ENCODE results near the gene ATL2.

ATL2 gene

GRCh38 chr2:38296197-38296780 is 80.8 kb downstream of the ATL2 start:
- H3K36me3 ChIP-seq: peaks cover 39% of the 10 kb centered on the region
- no peaks in the 10 kb centered on the region for H3K9me3 ChIP-seq
- no peaks in the 10 kb centered on the region for H3K4me1 ChIP-seq
- no peaks in the 10 kb centered on the region for H3K27me3 ChIP-seq
- H3K4me3 ChIP-seq (ENCODE audit: low read depth, low read length): no peak overlapping the region
- DNase-seq: no peak
- no peak for TF ChIP-seq CTCF (IDR thresholded peaks at IDR 0.05; ENCODE audit: low read depth, low read length)

GRCh38 chr2:38294597-38294996 is 82.5 kb downstream of the ATL2 start:
- peaks cover 34% of the 10 kb centered on the region for H3K36me3 ChIP-seq
- no peaks in the 10 kb centered on the region for H3K27me3 ChIP-seq
- no peak for DNase-seq
- no peaks in the 10 kb centered on the region for H3K9me3 ChIP-seq
- TF ChIP-seq CTCF (IDR thresholded peaks at IDR 0.05; ENCODE audit: low read depth, low read length): no peak
- no peak overlapping the region for H3K4me3 ChIP-seq (ENCODE audit: low read depth, low read length)
- no peaks in the 10 kb centered on the region for H3K4me1 ChIP-seq

GRCh38 chr2:38293152-38293865 is 83.8 kb downstream of the ATL2 start:
- Histone ChIP-seq H3K4me1 (no peaks in the 10 kb centered on the region), H3K4me3 (ENCODE audit: low read depth, low read length) (no peak overlapping the region), H3K27me3 (no peaks in the 10 kb centered on the region), H3K9me3 (no peaks in the 10 kb centered on the region), H3K36me3 (peaks cover 23% of the 10 kb centered on the region)
- no peak for TF ChIP-seq CTCF (IDR thresholded peaks at IDR 0.05; ENCODE audit: low read depth, low read length)
- DNase-seq: no peak

- no peak for TF ChIP-seq CTCF (IDR thresholded peaks at IDR 0.05; ENCODE audit: low read depth, low read length)
- no peak overlapping the region for H3K4me3 ChIP-seq (ENCODE audit: low read depth, low read length)
- no peaks in the 10 kb centered on the region for H3K4me1 ChIP-seq
- H3K36me3 ChIP-seq: no peaks in the 10 kb centered on the region
- no peak for DNase-seq
- H3K27me3 ChIP-seq: no peaks in the 10 kb centered on the region
- no peaks in the 10 kb centered on the region for H3K9me3 ChIP-seq
These were observed 86.7 kb downstream of the ATL2 start for GRCh38 chr2:38290332-38290731.

- TF ChIP-seq CTCF (IDR thresholded peaks at IDR 0.05; ENCODE audit: low read depth, low read length): no peak
- Histone ChIP-seq H3K36me3 (no peaks in the 10 kb centered on the region), H3K27me3 (no peaks in the 10 kb centered on the region), H3K4me1 (no peaks in the 10 kb centered on the region), H3K4me3 (ENCODE audit: low read depth, low read length) (no peak overlapping the region), H3K9me3 (no peaks in the 10 kb centered on the region)
- no peak for DNase-seq
These were observed 92.1 kb downstream of the ATL2 start for GRCh38 chr2:38284971-38285370.

GRCh38 chr2:38281095-38281742 is 95.9 kb downstream of the ATL2 start:
- no peaks in the 10 kb centered on the region for H3K27me3 ChIP-seq
- no peaks in the 10 kb centered on the region for H3K4me1 ChIP-seq
- no peak for DNase-seq
- H3K9me3 ChIP-seq: no peaks in the 10 kb centered on the region
- H3K36me3 ChIP-seq: no peaks in the 10 kb centered on the region
- H3K4me3 ChIP-seq (ENCODE audit: low read depth, low read length): no peak overlapping the region
- TF ChIP-seq CTCF (IDR thresholded peaks at IDR 0.05; ENCODE audit: low read depth, low read length): no peak
